Effector CD4-positive, alpha-beta T cell (primary cell): Measurements from ENCODE around the gene YIF1A.
"Not testable (repeated sequence)": the region's sequence is repeated elsewhere in the genome, so short reads cannot be mapped to it uniquely, and the experiment has no call there.

Experiments used
- DNase-seq: peaks from one replicate; pipeline ENCODE4 v3.0.0-alpha.2; 2020

Gene YIF1A

DNA sequence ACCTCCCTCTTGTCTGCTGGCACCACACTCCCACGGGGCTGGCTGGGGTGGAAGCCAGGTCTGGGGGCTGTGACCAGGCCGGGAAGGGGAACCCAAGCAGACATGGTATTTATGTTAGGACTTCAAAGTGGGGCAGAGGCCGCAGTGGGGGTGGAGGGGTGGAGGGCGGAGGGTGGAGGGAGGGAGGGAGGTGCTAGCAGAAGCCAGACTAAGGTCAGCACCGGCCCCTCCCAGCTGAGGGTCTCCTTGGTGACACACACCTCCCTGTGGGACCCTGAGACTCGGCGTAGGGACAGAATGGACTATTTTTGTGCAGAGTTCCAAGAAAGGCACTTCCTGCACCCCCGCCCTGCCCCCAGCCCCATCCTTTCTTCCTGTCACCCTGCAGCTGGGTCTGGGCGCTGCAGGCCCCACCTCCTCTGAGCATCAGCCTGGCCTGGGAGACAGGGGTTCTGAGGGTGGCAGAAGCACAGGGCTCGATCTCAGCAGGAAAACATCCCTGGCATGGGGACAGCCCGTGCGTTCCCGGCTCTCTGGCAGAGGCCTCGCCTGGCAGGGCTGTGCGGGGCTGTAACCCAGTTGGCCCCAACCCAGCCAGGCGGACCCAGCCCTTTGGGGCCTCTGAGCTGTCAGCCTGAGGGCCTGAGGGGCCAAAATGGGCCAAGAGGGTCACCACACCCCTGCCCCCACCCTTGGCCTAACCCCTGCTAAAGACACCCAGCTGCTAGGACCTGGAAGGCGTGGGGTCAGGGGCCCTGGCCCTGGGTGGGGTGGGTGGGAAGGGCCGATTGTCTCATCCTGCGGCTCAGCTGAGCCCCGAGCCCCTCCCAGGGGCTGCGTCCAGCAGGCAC is 37.5 kb upstream of the YIF1A start:
- no peak for DNase-seq

DNA sequence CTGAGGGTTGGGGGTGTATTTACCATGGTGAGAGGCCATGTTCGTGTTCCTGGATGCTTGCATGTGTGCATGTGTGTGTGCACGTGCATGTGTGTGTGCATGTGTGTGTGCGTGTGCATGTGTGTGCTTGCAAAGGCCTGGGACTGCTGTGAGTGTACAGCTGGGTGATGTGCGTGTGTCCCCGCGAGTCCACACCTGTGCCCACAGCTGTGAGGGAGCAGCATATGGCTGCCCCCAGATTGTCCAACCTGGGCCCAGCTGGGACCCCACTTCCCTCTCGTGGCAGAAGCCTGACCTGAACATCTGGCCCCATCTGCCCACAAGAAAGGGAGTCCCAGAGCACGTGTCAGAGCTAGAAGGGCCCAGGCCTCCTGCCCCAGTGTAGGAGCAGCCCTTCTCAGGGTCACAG is 36.3 kb upstream of the YIF1A start:
- no peak for DNase-seq

DNA sequence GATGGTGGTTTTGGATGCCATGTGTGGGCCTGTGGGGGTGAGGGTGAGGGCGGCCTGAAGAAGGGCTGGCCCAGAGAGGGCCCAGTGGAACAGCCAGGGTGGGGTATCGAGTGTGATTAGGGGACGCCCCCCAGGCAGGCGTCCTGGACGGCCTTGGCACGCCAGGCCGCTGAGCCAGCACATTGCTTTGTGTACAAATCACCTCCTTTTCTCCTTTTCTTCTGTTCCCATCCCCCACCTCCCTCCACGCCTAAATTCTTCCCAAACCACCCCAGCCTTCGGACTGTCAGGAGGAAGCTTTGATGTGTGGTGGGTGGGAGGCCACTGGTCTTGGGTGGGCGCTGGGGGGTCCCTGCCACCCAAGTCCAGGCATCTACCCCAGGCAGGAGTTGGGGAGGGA is 35.7 kb upstream of the YIF1A start:
- no peak for DNase-seq

DNA sequence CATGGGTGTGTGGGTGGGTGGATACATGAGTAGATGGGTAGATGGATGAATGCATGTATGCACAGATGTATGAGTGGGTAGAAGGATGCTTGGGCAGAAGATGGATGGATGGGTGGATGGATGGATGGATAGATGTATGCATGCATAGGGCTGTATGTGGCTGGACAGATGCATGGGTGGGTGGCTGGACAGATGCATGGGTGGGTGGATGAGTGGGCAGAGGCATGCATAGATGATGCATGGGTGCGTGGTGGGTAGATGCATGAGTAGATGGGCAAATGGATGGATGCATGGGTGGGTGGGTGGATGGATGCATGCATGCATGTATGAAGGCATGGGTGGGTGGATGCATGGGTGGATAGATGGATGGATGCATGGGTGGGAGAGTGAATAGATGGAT is 34.7 kb upstream of the YIF1A start:
- DNase-seq = no peak

DNA sequence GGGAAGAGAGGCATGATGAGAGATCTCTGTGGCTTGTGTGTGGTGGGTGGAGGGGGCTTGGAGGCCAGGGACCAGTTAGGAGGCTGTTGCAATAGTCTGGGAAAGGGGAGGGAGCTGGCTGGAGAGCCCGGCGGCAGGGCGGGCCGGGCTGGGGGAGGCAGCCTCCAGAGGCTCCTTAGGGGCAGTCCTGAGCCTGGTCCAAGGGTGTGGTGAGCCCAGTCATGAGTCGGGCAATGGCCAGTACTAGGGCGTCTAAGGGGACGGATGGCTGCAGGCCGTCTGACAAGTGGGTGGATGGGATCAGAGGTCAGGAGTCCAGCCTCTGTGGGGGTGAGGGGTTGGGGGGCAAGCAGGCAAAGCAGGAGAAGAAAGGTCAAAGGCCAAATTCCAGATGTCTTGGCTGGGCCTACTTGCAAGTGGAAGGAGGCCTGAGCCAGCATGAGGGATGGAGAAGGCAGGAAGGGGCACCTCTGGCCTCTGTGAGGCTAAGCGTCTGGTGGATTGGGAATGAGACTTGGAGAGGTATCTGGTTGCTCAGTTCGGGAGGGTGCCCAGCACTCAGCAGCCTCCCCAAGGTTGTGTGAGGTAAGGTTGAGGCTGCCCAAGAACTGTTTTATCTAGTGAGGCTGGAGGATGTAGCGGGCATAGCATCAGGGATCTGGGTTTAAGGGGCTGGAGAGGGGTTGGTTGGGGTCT is 33.9 kb upstream of the YIF1A start:
- DNase-seq = no peak

DNA sequence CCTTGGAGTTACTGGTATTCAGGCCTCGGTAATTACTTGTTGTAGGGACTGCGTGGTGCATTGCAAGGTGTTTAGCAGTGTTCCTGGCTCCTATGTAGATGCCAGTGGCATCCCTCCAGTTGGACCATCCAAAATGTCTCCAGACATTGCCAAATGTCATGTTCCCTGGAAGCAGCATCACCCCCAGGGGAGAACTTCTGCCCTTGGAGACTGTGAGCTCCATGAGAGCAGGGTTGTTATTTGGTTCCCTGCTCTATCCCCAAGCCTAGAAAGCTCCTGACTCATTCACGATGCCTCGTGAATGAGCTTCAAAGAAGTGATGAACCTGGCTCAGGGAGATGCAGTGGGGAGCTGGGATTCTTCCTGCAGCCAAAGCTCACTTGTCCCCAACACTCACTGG is 32.7 kb upstream of the YIF1A start:
- no peak for DNase-seq

DNA sequence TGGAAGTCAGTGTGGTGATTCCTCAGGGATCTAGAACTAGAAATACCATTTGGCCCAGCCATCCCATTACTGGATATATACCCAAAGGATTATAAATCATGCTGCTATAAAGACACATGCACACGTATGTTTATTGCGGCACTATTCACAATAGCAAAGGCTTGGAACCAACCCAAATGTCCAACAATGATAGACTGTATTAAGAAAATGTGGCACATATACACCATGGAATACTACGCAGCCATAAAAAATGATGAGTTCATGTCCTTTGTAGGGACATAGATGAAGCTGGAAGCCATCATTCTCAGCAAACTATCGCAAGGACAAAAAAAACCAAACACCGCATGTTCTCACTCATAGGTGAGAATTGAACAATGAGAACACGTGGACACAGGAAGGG is 31.8 kb upstream of the YIF1A start:
- not testable (repeated sequence) for DNase-seq

DNA sequence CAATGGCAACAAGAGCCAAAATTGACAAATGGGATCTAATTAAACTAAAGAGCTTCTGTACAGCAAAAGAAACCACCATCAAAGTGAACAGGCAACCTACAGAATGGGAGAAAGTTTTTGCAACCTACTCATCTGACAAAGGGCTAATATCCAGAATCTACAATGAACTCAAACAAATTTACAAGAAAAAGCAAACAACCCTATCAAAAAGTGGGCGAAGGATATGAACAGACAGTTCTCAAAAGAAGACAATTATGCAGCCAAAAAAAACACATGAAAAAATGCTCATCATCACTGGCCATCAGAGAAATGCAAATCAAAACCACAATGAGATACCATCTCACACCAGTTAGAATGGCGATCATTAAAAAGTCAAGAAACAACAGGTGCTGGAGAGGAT is 31.3 kb upstream of the YIF1A start:
- not testable (repeated sequence) for DNase-seq

DNA sequence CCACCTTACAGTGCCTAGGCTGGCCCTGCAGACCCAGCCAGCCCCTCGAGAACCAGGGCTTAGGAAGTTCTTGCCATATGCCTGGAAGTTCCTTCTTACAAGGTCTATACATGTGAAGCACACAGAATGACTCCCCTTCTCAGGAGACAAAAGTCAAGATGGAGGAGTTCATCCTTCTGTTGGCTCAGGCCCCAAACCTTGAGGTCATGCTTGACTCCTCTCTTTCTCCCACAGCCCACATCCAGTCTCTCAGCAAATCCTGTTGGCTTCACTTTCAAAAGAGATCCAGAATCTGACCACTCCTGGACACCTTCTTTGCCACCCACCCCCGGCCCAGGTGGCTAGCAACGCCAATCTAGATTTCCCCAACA is 29.6 kb upstream of the YIF1A start:
- no peak for DNase-seq

DNA sequence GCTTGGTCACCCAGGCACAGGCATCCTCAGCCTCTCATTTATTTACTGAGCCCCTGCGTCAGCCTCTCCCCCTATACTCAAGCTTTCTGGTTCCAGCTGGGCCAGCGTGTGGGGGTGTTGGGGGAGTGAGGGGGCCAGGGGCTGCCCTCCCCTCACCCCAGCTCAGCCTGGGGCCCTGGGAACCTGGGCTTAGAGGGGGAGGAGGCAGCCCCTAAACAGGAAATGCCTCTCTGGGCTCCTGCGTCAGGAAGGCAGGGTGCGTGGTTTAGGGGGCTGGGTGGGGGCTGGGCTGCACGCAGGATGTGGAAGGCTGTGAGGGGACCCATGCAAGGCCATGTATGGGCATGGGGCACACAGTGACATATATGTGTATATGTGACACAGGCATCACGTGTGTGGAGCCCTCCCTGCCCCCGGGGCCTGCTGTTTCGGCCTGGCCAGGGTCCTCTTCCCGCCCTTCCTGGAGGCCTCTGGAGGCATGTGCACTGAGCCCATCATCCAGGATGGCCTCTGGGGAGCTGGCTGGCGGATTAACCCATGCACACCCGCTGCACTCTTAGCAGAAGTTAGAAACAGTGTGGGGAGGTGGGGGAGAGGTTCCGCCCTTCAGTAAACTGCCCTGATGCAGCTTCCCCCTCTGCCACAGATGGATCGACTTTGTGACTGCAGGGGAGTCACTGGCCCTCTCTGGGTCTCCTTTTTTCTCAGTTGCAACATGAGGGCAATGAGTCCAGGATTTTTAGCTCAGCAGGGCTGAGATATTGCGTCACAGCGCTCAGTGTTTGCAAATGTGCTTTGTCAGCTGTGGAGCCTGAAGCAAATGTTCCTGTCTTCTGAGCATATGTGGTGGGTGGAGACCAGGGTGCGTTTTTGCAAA is 29.0 kb upstream of the YIF1A start:
- DNase-seq = peak; percentile 47

DNA sequence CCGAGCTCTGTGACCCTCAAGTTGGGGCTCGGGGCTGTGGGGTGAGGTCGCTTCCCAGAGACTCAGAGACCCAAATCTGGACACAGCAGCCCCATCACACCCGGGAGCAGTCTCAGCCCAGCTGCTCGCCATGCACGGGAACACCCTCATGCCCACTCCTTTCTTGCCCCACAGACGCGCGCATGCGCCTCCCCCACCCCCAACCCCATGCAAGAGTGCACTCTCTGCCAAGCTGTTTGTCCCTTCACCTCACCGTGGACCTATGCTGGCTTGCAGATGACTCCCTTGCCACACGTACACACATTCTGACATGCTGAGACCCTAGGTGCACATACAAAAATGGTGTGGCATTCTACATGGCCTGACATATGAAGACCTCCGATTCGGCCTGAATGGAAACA is 28.4 kb upstream of the YIF1A start:
- no peak for DNase-seq

DNA sequence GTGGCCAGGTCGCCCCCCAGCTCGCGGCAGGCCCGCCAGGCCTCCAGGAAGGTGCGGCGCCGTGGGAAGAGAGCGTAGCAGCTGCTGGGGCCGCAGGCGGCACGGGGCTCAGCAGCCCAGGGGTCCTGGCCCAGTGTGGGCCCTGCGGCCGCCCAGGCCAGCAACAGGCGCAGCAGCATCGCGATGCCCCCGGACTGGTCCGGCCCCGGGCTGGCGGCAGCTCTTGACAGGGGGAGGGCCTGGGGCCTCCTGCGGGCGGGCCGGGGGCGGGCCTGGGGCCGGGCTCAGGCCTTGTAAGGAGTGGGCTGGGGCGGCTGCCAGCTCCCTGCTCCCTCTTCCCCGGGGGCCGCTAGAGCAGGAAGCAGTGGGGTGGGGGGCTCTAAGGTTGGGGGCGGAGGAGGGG is 27.9 kb upstream of the YIF1A start, which contains the start of gene CD248:
TSS of gene CD248 (minus strand) at position 196 of the 403 bp plus-strand sequence. CDS start at position 179, 17 bp downstream.
- DNase-seq = no peak

DNA sequence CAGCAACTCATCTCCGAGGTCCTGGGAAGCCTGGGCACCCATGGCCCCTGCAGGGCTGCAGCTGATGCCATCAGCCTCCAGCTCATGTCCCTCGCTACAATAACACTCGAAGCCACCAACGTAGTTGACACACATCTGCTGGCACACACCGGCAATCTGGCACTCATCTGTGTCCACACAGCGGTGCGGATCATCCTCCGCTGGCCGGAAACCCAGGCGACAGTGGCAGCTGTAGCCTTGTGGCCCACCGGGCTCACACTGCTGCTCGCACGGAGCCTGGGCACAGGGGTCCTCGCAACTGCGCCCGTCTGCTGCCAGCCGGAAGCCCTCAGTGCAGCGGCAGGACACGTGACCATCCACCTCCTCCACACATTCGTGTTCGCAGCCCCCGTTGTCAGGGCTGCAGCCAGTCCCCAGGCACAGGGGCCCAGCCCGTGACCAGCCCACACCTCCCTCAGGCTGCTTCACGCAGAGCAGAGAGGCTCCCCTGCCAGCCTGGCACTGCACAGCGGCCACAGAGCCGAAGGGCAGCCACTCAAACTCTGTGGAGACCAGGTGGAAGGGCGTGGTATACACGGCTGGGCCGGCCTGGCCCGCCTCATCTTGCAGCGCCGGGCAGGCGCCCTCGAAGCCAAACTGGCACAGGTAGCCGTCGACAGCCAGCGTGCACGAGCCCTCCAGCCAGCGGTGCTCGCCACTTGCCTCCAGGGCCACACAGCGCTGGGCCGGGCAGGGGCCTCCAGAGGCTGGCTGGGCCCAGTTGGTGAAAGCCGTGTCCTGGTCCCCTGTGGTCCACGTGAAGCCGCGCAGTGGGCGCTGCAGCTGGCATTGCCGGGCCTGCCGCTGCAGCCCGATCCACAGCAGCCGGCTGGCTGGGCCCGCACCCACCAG is 27.2 kb upstream of the YIF1A start:
- no peak for DNase-seq

DNA sequence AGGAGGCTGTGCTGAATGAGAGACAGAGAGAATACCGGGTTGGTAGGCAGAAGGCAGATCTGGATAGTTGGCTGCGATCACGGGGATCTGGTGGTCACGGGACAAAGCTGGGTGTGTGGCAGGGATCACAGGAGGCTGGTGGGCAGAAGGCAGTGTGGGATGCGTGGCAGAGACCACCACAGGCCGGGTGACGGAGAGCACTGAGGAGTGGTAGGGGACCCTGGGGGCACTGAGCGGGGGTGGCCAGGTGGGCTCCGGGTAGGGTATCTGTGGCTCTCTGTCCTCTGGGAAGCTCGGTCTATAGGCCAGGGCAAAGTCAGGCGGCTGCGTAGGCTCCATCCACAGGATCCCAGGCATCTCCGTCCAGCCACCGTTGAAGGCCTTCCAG is 26.5 kb upstream of the YIF1A start:
- no peak for DNase-seq

DNA sequence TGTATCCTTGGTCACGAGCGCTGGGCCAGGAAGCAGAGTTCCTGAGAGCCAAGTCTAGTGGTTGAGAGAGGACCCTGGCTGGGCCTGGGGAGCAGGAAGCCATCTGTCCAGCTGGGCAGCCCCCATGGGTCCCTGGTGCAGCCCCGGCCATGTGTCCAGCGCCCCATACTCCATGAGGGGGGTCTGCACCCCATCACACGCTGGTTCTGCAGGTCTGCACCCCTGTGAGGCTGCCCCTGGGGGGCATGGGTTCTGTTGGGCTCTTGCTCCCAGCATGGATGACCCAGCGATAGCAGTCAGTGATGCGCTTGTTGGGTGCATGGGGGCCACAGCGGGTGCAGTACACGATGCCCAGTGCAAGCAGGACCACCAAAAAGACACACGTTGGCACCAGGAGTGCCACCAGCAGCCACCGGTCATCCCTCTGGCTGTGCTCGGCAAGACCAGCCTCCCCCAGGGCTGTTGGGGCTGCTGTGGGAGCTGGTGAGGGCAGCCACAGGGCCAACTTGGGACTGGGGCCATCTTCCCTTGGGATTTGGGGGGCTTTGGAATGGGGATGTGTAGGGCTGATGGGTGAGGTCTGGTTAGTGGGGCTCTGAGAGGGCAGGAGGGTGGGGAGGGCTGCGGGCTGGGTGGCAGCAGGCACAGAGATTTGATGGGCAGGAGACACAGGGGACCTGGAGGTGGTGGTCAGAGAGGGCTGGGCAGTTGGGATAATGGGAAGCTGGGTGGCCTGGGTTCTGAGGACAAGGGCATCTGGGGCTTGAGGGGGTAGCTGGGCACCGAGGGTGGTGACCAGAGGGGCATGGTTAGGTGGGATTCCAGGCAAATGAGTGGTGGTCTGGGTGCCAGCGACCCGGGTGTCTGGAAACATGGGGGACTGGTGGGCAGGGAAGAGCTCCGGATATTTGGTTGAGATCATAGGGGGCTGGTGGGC is 25.9 kb upstream of the YIF1A start:
- no peak for DNase-seq

DNA sequence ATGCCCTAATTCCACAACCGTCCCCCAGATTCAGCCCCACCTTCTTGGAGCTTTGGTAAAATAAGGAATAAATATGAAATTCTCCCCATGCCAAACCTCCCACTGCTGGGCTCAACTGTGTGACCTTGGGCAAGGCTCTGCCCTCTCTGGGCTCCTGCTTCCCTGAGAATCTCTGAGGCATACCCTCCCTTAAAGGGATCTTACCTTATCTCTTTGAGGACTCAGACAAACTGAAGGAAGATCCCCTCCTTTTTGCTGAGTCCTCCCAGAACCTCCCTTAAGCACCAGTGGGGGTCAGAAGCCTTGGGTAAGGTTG is 25.2 kb upstream of the YIF1A start:
- DNase-seq = no peak

DNA sequence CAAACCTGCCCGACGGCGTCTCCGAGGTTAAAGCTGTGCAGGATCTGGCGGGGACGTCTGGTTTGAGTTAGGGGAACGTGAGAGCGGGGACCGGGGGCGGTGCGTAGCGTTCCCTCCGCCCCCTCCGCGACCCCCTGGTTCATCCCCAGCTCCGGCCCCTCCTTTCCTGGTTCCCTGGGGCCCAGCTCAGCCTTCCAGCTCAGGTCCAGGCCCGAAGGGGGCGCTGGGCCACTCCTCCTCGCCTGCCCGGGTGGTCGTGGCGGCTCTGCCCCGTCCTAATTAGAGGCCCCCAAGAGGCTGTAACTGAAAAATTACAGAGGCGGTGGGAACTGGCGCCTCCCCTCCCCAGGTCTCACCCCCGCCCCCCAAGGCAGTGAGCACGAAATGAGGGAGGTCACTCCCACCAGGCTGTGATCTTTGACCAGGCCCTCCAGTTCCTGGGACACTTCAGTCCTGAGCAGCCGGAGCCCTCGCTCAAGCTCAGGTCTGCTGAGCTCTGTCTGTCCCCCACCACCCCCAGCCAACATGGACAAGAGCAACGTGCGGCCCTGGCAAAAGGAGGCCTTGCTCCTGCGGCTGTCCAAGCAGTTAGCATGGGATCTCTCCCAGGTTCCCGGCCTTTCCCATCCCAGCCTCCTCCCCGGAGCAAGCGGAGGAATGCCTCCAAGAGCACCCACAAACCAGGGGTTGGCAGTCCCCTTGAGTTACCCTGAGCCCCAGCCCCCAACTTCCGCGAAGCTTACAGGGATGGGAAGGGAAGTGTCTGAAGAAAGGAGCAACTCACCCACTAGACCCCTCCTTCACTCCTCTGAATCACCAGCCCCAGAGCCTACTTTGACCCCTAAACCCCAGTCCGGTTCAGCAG is 24.6 kb upstream of the YIF1A start:
- no peak for DNase-seq

DNA sequence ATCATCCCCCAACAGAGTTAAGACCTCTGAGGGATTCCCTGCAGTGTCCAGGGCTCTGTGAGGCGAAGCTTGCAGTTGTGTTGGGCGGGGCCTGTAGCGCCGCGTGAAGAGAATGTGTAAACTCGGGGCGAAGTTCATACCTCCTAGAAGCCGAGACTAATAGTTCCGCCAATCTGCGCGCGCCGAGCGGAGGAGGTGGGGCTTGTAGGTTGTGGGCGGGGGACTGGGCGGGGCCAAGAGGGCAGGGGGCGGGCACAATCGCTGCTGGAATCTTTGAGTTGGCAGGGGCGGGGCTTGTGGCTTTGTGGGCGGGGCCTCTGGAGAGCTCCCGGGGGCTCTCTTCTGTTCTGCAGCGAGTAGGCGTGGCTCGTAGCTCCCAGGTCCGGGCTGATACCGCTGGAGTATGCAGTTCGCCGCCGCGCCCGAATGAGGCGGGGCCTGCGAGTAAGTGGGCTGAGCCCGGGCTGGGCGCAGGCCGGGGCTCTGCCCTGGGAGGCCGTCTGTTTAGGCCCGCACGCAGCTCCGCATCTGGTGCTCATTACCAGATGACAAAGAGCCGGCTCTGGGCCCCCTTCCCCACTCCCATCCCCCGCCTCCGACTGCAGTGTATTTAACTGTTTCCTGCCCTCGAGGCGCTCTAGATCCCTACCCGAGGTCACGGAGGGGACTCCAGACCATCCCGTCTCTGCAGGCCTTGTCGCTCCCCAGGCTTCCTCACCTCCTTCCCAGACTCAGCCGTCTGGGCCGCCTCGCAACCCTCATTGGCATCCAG is 23.8 kb upstream of the YIF1A start:
- peak; percentile 99 for DNase-seq

DNA sequence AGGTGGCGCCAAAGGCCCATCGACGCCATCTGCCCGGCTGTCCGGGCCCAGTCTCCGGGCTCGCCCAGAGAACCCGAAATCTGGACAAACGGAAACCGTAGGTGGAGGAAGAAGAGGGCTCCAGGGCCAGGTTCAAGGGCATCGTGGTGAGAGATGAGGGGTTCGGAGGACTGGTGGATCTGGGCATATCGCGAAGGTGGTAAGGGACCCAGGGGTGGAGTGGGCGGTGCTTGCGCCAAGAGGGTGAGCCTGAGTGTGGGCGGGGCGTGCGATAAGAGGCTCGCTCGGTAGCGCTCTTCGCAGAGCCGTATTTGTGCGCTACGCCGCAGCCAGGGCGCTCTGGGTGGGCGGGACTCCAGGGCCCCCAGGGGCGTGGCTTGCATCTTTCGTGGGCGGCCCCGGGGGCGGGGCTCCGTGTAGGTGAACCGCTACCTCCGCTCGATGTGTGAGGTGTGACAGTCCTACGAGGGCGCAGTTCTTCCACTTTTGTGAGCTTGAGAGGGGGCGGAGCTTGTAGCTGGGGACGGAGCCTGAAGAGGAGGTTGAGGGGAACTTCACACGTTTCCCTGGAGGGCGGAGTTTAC is 23.1 kb upstream of the YIF1A start:
- peak; percentile 96 for DNase-seq
